Measurements from ENCODE around the gene ZNF280A. TPM values are rescaled to one million over a fixed set of nuclear protein-coding genes. Genes with fewer than 3 reads are reported as not detected.

The ZNF280A gene
- total and polyA plus RNA-seq, 9 of the 15 experiments (the other 6 are each of a cell fraction or from before 2014, with no cell fraction given): 19.0 to 40.8 (median 28.6) TPM

DNA sequence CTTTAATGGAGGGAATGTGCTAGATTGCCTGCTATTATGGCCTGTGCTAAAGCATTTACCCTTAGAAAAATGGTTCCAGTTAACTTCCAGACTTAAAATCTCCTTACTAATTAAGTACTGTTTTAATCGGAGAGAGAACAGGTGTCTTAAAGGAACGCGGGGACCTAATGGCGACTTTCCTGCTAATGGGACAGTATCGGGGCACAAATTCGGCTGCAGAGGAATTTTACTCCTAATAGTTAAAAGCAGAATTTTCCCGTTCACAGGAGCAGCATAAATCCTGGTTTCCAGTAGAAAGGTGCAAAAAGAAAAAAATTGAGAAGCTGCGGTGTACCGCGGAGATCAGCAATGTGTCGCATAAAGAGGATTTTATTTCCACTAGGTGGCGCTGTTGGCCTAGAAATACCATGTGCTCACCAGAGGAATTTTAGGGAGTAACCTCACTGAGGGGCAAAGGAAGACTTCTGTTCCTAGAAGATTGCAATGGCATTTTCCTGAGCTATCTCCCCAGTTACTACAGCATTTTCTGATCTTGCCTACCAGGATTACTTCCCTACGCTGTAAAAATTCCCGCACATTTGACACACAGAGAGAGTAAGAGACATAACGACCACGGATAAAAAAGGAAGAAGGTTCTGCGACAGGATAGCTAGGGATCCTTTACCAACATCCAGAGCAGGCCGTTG, 56.1 kb downstream of the ZNF280A start (continued):
- TF ChIP-seq, protein P1, sequence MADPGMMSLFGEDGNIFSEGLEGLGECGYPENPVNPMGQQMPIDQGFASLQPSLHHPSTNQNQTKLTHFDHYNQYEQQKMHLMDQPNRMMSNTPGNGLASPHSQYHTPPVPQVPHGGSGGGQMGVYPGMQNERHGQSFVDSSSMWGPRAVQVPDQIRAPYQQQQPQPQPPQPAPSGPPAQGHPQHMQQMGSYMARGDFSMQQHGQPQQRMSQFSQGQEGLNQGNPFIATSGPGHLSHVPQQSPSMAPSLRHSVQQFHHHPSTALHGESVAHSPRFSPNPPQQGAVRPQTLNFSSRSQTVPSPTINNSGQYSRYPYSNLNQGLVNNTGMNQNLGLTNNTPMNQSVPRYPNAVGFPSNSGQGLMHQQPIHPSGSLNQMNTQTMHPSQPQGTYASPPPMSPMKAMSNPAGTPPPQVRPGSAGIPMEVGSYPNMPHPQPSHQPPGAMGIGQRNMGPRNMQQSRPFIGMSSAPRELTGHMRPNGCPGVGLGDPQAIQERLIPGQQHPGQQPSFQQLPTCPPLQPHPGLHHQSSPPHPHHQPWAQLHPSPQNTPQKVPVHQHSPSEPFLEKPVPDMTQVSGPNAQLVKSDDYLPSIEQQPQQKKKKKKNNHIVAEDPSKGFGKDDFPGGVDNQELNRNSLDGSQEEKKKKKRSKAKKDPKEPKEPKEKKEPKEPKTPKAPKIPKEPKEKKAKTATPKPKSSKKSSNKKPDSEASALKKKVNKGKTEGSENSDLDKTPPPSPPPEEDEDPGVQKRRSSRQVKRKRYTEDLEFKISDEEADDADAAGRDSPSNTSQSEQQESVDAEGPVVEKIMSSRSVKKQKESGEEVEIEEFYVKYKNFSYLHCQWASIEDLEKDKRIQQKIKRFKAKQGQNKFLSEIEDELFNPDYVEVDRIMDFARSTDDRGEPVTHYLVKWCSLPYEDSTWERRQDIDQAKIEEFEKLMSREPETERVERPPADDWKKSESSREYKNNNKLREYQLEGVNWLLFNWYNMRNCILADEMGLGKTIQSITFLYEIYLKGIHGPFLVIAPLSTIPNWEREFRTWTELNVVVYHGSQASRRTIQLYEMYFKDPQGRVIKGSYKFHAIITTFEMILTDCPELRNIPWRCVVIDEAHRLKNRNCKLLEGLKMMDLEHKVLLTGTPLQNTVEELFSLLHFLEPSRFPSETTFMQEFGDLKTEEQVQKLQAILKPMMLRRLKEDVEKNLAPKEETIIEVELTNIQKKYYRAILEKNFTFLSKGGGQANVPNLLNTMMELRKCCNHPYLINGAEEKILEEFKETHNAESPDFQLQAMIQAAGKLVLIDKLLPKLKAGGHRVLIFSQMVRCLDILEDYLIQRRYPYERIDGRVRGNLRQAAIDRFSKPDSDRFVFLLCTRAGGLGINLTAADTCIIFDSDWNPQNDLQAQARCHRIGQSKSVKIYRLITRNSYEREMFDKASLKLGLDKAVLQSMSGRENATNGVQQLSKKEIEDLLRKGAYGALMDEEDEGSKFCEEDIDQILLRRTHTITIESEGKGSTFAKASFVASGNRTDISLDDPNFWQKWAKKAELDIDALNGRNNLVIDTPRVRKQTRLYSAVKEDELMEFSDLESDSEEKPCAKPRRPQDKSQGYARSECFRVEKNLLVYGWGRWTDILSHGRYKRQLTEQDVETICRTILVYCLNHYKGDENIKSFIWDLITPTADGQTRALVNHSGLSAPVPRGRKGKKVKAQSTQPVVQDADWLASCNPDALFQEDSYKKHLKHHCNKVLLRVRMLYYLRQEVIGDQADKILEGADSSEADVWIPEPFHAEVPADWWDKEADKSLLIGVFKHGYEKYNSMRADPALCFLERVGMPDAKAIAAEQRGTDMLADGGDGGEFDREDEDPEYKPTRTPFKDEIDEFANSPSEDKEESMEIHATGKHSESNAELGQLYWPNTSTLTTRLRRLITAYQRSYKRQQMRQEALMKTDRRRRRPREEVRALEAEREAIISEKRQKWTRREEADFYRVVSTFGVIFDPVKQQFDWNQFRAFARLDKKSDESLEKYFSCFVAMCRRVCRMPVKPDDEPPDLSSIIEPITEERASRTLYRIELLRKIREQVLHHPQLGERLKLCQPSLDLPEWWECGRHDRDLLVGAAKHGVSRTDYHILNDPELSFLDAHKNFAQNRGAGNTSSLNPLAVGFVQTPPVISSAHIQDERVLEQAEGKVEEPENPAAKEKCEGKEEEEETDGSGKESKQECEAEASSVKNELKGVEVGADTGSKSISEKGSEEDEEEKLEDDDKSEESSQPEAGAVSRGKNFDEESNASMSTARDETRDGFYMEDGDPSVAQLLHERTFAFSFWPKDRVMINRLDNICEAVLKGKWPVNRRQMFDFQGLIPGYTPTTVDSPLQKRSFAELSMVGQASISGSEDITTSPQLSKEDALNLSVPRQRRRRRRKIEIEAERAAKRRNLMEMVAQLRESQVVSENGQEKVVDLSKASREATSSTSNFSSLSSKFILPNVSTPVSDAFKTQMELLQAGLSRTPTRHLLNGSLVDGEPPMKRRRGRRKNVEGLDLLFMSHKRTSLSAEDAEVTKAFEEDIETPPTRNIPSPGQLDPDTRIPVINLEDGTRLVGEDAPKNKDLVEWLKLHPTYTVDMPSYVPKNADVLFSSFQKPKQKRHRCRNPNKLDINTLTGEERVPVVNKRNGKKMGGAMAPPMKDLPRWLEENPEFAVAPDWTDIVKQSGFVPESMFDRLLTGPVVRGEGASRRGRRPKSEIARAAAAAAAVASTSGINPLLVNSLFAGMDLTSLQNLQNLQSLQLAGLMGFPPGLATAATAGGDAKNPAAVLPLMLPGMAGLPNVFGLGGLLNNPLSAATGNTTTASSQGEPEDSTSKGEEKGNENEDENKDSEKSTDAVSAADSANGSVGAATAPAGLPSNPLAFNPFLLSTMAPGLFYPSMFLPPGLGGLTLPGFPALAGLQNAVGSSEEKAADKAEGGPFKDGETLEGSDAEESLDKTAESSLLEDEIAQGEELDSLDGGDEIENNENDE (IDR thresholded peaks at IDR 0.05; ENCODE audit: low read depth, low read length): no peak
- TF ChIP-seq, protein P2, sequence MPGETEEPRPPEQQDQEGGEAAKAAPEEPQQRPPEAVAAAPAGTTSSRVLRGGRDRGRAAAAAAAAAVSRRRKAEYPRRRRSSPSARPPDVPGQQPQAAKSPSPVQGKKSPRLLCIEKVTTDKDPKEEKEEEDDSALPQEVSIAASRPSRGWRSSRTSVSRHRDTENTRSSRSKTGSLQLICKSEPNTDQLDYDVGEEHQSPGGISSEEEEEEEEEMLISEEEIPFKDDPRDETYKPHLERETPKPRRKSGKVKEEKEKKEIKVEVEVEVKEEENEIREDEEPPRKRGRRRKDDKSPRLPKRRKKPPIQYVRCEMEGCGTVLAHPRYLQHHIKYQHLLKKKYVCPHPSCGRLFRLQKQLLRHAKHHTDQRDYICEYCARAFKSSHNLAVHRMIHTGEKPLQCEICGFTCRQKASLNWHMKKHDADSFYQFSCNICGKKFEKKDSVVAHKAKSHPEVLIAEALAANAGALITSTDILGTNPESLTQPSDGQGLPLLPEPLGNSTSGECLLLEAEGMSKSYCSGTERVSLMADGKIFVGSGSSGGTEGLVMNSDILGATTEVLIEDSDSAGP (CRISPR knock-in tag; IDR thresholded peaks at IDR 0.05): peak; percentile 45; the same call in 1 of the 2 replicates
- TF ChIP-seq KLF10 (CRISPR knock-in tag; IDR thresholded peaks at IDR 0.05): no peak; the same call in 1 of the 2 replicates
- no peak for TF ChIP-seq MCM2 (IDR thresholded peaks at IDR 0.05; ENCODE audit: low read depth)
- TF ChIP-seq, protein P3, sequence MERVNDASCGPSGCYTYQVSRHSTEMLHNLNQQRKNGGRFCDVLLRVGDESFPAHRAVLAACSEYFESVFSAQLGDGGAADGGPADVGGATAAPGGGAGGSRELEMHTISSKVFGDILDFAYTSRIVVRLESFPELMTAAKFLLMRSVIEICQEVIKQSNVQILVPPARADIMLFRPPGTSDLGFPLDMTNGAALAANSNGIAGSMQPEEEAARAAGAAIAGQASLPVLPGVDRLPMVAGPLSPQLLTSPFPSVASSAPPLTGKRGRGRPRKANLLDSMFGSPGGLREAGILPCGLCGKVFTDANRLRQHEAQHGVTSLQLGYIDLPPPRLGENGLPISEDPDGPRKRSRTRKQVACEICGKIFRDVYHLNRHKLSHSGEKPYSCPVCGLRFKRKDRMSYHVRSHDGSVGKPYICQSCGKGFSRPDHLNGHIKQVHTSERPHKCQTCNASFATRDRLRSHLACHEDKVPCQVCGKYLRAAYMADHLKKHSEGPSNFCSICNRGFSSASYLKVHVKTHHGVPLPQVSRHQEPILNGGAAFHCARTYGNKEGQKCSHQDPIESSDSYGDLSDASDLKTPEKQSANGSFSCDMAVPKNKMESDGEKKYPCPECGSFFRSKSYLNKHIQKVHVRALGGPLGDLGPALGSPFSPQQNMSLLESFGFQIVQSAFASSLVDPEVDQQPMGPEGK (CRISPR knock-in tag; IDR thresholded peaks at IDR 0.05; ENCODE audit: borderline replicate concordance): no peak
- TF ChIP-seq CC2D1A (IDR thresholded peaks at IDR 0.05): no peak
- no peak for TF ChIP-seq ZNF76 (CRISPR knock-in tag; IDR thresholded peaks at IDR 0.05; ENCODE audit: borderline replicate concordance)
- TF ChIP-seq SMC3 (conservative IDR thresholded peaks at IDR 0.05; ENCODE audit: insufficient read depth, low read depth, low read length): peak; percentile 100
- TF ChIP-seq ZC3H11A (IDR thresholded peaks at IDR 0.05; ENCODE audit: low read depth, low read length): peak; percentile 89; the same call in 1 of the 2 replicates
- no peak for TF ChIP-seq CBX2 (IDR thresholded peaks at IDR 0.05; ENCODE audit: insufficient read depth, low read length, poor library complexity, severe bottlenecking)
- no peak for TF ChIP-seq ARNT (IDR thresholded peaks at IDR 0.05)
- no peak for TF ChIP-seq ZNF586 (CRISPR knock-in tag; conservative IDR thresholded peaks at IDR 0.05)

Data from K562 (cell line).